ENCODE measurements around the gene RHEBL1.
A peak's percentile ranks its signal among the peaks of the same experiment; 100 is the strongest.

The RHEBL1 gene

DNA sequence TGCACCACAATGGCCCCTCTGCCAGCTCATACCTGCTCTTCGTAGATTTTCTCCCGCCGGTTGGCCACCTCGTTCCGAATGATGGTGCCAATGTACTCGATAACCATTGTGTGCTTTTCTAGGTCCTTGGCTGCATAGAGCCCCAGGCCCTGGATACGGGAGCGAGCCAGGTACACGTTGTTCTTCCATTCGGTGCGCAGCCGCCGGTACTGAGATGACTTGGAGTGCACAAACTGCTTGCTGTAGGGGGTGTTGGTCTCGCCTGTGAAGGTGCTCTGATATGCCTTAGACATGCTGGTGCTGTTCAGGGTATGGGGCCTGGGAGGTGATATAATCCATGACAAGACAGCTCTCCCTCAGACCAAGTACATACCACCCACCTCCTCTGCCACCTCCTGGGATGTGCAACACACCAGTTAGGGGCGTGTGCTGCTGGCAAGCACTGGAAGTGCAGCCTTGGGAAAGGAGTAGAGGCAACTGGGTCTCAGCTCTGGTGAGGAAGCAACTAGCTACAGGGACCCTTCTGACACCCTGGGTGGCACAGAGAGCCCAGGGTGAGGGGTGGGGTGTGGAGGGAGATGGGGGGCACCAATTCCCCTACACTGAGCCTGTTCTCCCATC, 47.1 kb downstream of the RHEBL1 start:
- no peak for DNase-seq (ENCODE audit: low spot score)
- in situ Hi-C loops (cut with MboI; ENCODE audit: low pct_unique_long_range_greater_than_20kb, low sequenced_read_pairs, unreplicated experiment), result no loop called here
- TF ChIP-seq, protein P1, sequence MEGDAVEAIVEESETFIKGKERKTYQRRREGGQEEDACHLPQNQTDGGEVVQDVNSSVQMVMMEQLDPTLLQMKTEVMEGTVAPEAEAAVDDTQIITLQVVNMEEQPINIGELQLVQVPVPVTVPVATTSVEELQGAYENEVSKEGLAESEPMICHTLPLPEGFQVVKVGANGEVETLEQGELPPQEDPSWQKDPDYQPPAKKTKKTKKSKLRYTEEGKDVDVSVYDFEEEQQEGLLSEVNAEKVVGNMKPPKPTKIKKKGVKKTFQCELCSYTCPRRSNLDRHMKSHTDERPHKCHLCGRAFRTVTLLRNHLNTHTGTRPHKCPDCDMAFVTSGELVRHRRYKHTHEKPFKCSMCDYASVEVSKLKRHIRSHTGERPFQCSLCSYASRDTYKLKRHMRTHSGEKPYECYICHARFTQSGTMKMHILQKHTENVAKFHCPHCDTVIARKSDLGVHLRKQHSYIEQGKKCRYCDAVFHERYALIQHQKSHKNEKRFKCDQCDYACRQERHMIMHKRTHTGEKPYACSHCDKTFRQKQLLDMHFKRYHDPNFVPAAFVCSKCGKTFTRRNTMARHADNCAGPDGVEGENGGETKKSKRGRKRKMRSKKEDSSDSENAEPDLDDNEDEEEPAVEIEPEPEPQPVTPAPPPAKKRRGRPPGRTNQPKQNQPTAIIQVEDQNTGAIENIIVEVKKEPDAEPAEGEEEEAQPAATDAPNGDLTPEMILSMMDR (IDR thresholded peaks at IDR 0.05; ENCODE audit: extremely low read depth, insufficient read depth, missing control alignments), result no peak

DNA sequence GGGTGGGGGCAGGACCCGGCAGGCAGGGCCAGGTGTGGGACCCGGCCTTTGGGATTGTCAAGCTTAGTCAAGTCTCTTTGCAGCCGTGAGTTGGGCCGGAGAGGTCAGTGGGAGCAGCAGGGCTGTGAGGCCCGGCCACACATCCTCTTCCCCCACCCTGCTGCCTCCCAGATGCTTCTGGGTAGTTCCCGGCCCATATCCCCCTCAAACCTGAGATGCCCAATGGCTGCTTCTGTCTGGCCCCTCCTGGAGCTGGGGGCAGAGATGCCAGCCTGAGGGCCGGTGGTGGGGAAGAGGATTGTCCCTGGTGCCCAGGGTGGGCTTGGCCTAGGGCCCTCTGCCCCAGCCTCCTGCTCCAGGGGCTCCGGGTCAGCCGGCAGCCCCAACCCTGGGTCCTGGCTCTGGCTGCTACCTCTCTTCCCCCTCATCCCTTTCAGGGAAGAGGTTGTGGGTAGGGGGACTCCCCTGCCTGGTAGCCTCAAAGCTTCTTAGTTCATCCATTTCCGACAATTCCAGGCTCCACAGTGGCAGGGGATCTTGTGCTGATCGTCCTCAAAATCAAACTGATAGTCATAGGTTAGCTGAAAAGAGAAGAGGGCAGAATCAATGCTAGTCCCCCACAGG, 48.4 kb downstream of the RHEBL1 start:
- DNase-seq (ENCODE audit: low spot score), result no peak
- TF ChIP-seq, protein P1 (IDR thresholded peaks at IDR 0.05; ENCODE audit: extremely low read depth, insufficient read depth, missing control alignments), result no peak
- in situ Hi-C loops (cut with MboI; ENCODE audit: low pct_unique_long_range_greater_than_20kb, low sequenced_read_pairs, unreplicated experiment), result no loop called here

DNA sequence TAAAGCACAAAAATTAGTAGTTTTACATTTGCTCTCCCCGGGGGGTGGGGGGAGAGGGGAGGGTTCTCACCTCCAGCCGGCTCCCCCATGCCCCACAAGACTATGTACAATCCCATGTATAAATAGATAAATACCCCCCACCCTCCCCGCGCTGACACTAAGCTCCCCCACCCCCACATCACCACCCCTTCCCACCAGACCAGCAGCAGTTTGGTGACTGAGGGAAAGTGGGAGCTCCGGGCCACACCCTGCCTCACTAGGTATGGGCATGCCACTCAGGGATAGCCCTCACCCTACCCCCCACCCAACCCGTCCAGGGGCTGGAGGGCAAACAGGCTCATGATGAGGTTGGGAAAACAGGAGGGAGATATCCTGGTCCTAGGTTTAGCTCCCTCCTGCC, 49.3 kb downstream of the RHEBL1 start:
- TF ChIP-seq, protein P1 (IDR thresholded peaks at IDR 0.05; ENCODE audit: extremely low read depth, insufficient read depth, missing control alignments), result no peak
- in situ Hi-C loops (cut with MboI; ENCODE audit: low pct_unique_long_range_greater_than_20kb, low sequenced_read_pairs, unreplicated experiment), result no loop called here
- DNase-seq (ENCODE audit: low spot score), result no peak

DNA sequence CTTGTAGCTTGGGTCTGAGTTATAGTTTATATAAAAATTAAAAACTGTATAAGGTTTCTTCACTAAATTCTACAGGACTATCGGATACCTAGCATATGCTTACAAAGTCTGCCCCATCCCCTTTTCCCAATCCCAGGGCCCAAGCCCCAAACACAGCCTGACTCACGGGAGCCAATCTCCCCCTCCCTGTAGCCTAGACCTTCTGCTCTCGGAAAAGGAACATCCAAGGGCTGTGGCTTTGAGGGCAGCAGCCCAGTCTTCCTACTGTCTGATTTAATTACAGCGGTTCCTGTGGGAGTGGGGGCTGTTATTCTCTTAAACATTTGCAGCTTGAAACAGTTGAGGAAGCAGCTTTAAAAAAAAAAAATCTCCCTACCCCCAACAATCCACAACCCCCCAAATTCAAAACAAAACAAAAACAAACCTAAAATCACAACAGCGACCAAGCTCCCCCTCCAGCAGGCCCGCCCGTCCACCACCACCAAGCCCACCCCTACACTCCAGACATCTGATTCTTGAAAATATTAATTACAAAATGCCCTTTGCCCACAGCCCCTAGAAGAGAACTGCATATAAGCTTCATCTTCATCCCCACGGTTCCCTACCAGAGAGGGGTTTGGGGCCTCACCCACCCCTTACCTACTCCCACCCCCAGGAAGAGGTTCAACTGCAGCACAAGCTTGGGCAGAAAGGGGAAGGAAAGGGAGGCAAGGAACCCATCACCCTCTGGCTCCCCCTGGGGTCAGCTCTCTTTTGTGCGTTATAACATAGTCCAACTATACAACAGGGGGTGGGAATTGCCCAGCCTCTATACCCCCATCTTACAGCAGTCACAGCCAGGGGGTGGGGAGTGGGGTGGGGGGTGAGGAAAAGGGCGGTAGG, 50.1 kb downstream of the RHEBL1 start:
- DNase-seq (ENCODE audit: low spot score), result peak; percentile 77
- in situ Hi-C loops (cut with MboI; ENCODE audit: low pct_unique_long_range_greater_than_20kb, low sequenced_read_pairs, unreplicated experiment), result no loop called here
- TF ChIP-seq, protein P1 (IDR thresholded peaks at IDR 0.05; ENCODE audit: extremely low read depth, insufficient read depth, missing control alignments), result peak; percentile 44

DNA sequence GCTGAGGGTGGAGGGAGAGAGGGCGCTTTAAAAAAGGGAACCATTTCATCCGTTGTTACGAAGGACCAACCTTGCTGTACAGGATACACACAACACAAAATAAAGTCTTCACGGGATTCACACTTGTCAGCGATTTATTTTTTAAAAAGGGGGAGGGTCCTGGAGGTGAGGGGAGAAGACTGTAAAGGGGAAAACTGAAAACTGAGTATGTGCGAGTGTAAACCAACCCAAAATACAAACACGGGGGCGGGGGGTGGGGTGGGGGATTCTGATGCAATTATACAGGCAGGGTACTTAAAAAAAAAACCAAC, 50.7 kb downstream of the RHEBL1 start:
- DNase-seq (ENCODE audit: low spot score), result no peak
- in situ Hi-C loops (cut with MboI; ENCODE audit: low pct_unique_long_range_greater_than_20kb, low sequenced_read_pairs, unreplicated experiment), result no loop called here
- TF ChIP-seq, protein P1 (IDR thresholded peaks at IDR 0.05; ENCODE audit: extremely low read depth, insufficient read depth, missing control alignments), result no peak

DNA sequence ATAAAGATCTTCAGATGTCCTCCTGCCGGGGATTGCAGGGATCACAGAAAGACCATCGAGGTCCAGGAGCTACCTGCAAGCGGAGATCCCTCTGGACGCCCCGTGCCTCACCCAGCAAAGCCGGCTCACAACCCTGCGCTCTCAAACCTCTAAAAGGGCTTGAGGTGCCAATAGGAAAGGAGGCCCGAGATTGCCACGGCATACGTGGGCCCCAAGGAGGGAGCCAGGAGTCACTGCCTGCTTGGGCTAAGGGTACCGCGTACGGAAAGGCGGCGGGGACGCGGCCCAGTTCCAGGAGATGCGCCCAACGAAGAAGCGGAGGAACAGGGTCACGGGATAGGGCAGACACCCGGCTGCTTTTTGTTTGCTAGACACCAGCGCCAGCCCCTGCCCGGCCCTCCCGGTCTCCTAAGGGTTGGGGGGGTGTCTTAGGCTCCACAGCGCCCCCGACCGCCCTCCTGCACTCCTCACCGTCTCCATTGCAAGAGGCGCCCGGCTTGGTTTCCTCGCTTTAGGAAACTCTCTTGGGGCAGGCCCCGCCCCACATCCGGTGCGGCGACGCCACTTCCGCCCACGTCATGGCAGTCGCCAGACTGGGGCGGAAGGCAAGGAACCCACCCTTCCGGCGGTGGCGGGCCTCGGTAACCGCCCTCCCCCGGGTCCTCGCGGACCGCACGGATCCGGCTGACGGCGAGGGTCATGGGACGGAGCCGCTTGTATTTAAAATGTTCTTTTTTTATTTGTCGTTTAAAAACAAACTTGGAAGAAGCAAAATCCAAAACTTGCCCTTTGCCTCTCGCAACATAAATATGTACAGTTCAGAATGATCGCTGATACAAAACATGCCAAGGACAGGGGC, 51.3 kb downstream of the RHEBL1 start, which contains the start of gene PRKAG1:
Gene PRKAG1, minus strand, starts transcription at position 516 of the 859 bp plus-strand sequence. Its CDS starts 36 bp downstream, at position 480.
- TF ChIP-seq, protein P1 (IDR thresholded peaks at IDR 0.05; ENCODE audit: extremely low read depth, insufficient read depth, missing control alignments), result peak; percentile 60
- DNase-seq (ENCODE audit: low spot score), result peak; percentile 98
- in situ Hi-C loops (cut with MboI; ENCODE audit: low pct_unique_long_range_greater_than_20kb, low sequenced_read_pairs, unreplicated experiment), result no loop called here
